H9 (cell line): ENCODE data around the gene TRPM3. TPM values are rescaled to one million over a fixed set of nuclear protein-coding genes. Genes with fewer than 3 reads are reported as not detected.

Source experiments
- DNase-seq: peaks from one replicate; pipeline ENCODE4 v3.0.0-alpha.2; 2017
- H2AFZ ChIP-seq: one replicate; pipeline ENCODE4 v1.6.1; 2013; ENCODE audit warnings: mild to moderate bottlenecking, low read length, control low read depth, moderate library complexity
- H2AK5ac ChIP-seq: 2 replicates; pipeline ENCODE4 v1.6.1; 2013; ENCODE audit warnings: low read length, control low read depth, mixed read lengths; ENCODE audit not compliant: insufficient read length
- H2BK120ac ChIP-seq: one replicate; pipeline ENCODE4 v1.6.1; 2013; ENCODE audit warnings: low read depth, mild to moderate bottlenecking, low read length, control low read depth, inconsistent platforms; ENCODE audit not compliant: poor library complexity, severe bottlenecking
- H2BK12ac ChIP-seq: 2 replicates; pipeline ENCODE4 v1.6.1; 2013; ENCODE audit warnings: low read length, control low read depth, mixed read lengths, low read depth; ENCODE audit not compliant: insufficient read length
- H2BK15ac ChIP-seq: 2 replicates; pipeline ENCODE4 v1.6.1; 2013; ENCODE audit warnings: low read depth, low read length, control low read depth
- H2BK20ac ChIP-seq: one replicate; pipeline ENCODE4 v1.6.1; 2013; ENCODE audit warnings: low read depth, mild to moderate bottlenecking, low read length, control low read depth, inconsistent platforms; ENCODE audit not compliant: poor library complexity, severe bottlenecking
- H2BK5ac ChIP-seq: 2 replicates; pipeline ENCODE4 v1.6.1; 2013; ENCODE audit warnings: low read length, control low read depth, mixed read lengths; ENCODE audit not compliant: insufficient read length
- H3K14ac ChIP-seq: 2 replicates; pipeline ENCODE4 v1.6.1; 2013; ENCODE audit warnings: low read length, control low read depth; ENCODE audit not compliant: insufficient read depth
- H3K18ac ChIP-seq: 2 replicates; pipeline ENCODE4 v1.6.1; 2013; ENCODE audit warnings: low read depth, mild to moderate bottlenecking, mixed read lengths, low read length, control low read depth; ENCODE audit not compliant: insufficient read length
- H3K23ac ChIP-seq: 2 replicates; pipeline ENCODE4 v1.6.1; 2013; ENCODE audit warnings: low read length, control low read depth, mixed read lengths, low read depth; ENCODE audit not compliant: insufficient read length
- H3K23me2 ChIP-seq: 2 replicates; pipeline ENCODE4 v1.6.1; 2013; ENCODE audit warnings: low read depth, mild to moderate bottlenecking, mixed read lengths, low read length, control low read depth; ENCODE audit not compliant: insufficient read length, poor library complexity, severe bottlenecking
- H3K27ac ChIP-seq: 2 replicates; pipeline ENCODE4 v1.5.1; 2013; ENCODE audit warnings: low read length, control low read depth, mixed read lengths, low read depth; ENCODE audit not compliant: insufficient read length
- H3K27me3 ChIP-seq: 2 replicates; pipeline ENCODE4 v1.6.1; 2013; ENCODE audit warnings: low read length, control low read depth, inconsistent platforms; ENCODE audit not compliant: insufficient read depth
- H3K4ac ChIP-seq: 2 replicates; pipeline ENCODE4 v1.6.1; 2013; ENCODE audit warnings: low read depth, mild to moderate bottlenecking, control low read depth, inconsistent platforms, low read length, moderate library complexity
- H3K4me1 ChIP-seq: 2 replicates; pipeline ENCODE4 v1.6.1; 2013; ENCODE audit warnings: low read length, control low read depth, inconsistent platforms; ENCODE audit not compliant: insufficient read depth
- H3K4me2 ChIP-seq: 2 replicates; pipeline ENCODE4 v1.6.1; 2013; ENCODE audit warnings: low read length, control low read depth, mixed read lengths; ENCODE audit not compliant: insufficient read length, insufficient read depth
- H3K56ac ChIP-seq: 2 replicates; pipeline ENCODE4 v1.6.1; 2013; ENCODE audit warnings: low read depth, mild to moderate bottlenecking, mixed read lengths, low read length, control low read depth; ENCODE audit not compliant: insufficient read length
- H3K79me1 ChIP-seq: 2 replicates; pipeline ENCODE4 v1.6.1; 2013; ENCODE audit warnings: low read depth, mild to moderate bottlenecking, moderate library complexity, low read length, control low read depth, inconsistent platforms; ENCODE audit not compliant: insufficient read depth, poor library complexity, severe bottlenecking
- H3K79me2 ChIP-seq: 2 replicates; pipeline ENCODE4 v1.6.1; 2013; ENCODE audit warnings: low read length, control low read depth, inconsistent platforms; ENCODE audit not compliant: insufficient read depth
- H3K9ac ChIP-seq: 2 replicates; pipeline ENCODE4 v1.6.1; 2013; ENCODE audit warnings: low read length, control low read depth, mixed read lengths; ENCODE audit not compliant: insufficient read length; ENCODE audit errors: extremely low read depth
- H3K9me3 ChIP-seq: one replicate; pipeline ENCODE4 v1.6.1; 2013; ENCODE audit warnings: low read depth, low read length, inconsistent platforms; ENCODE audit not compliant: control insufficient read depth
- H3T11ph ChIP-seq: one replicate; pipeline ENCODE4 v1.6.1; 2013; ENCODE audit warnings: mild to moderate bottlenecking, low read length, control low read depth, inconsistent platforms
- H4K20me1 ChIP-seq: one replicate; pipeline ENCODE4 v1.6.1; 2013; ENCODE audit not compliant: control insufficient read depth, insufficient read length, insufficient read depth
- H4K5ac ChIP-seq: 2 replicates; pipeline ENCODE4 v1.6.1; 2013; ENCODE audit warnings: low read depth, mild to moderate bottlenecking, mixed read lengths, low read length, control low read depth; ENCODE audit not compliant: insufficient read length
- H4K8ac ChIP-seq: replicated peaks from 2 replicates; pipeline ENCODE4 v1.6.1; 2013; ENCODE audit warnings: low read length, control low read depth, mixed read lengths, low read depth; ENCODE audit not compliant: insufficient read length
- H4K91ac ChIP-seq: 2 replicates; pipeline ENCODE4 v1.6.1; 2013; ENCODE audit warnings: low read depth, mild to moderate bottlenecking, moderate library complexity, mixed read lengths, low read length, control low read depth; ENCODE audit not compliant: insufficient read length
- H3K27ac Mint-ChIP-seq, 3 experiments: 2 replicates in 2 of 3; 3 replicates in 1 of 3; pipeline ENCODE4 v1.8.0; 2020 to 2021; ENCODE audit warnings: mixed read lengths in 3 of 3, mild to moderate bottlenecking in 1 of 3, moderate library complexity in 1 of 3
- H3K27me3 Mint-ChIP-seq: 2 replicates; pipeline ENCODE4 v1.8.0; 2021; ENCODE audit warnings: low read depth, mild to moderate bottlenecking, moderate library complexity, mixed read lengths
- H3K36me3 Mint-ChIP-seq, 3 experiments: 2 replicates in 2 of 3; 3 replicates in 1 of 3; pipeline ENCODE4 v1.8.0; 2020 to 2021; ENCODE audit warnings: low read depth in 3 of 3, mixed read lengths in 3 of 3; ENCODE audit not compliant: insufficient read depth in 1 of 3
- H3K4me1 Mint-ChIP-seq, 2 experiments: 2 replicates each; pipeline ENCODE4 v1.8.0; 2020; ENCODE audit warnings: mixed read lengths in 2 of 2
- H3K4me3 Mint-ChIP-seq, 2 experiments: 2 replicates in 1 of 2; 3 replicates in 1 of 2; pipeline ENCODE4 v1.8.0; 2020 to 2021; ENCODE audit warnings: mild to moderate bottlenecking in 2 of 2, mixed read lengths in 2 of 2, moderate library complexity in 1 of 2
- H3K9me3 Mint-ChIP-seq, 2 experiments: 2 replicates in 1 of 2; 3 replicates in 1 of 2; pipeline ENCODE4 v1.8.0; 2020; ENCODE audit warnings: mild to moderate bottlenecking in 2 of 2, mixed read lengths in 2 of 2, moderate library complexity in 1 of 2
- CTCF ChIP-seq: fragments of 200-600 bp; sonication (generic); conservative IDR thresholded peaks from 3 replicates; pipeline ENCODE4 v1.8.0; 2021; ENCODE audit warnings: antibody characterized with exemption, mild to moderate bottlenecking
- WGBS: extraction: QIAGEN DNeasy Blood & Tissue Kit; methylation state at CpG from one replicate; pipeline ENCODE4 v1.1.7; 2013; ENCODE audit warnings: missing lambda C conversion rate, low lambda C conversion rate, mixed read lengths; ENCODE audit not compliant: insufficient read length; ENCODE audit errors: extremely low coverage; 5-methylcytosine and 5-hydroxymethylcytosine counted together
- total RNA-seq: library from RNA; stranded (reverse); gene quantifications from 2 replicates; pipeline ENCODE4 v1.2.1, GENCODE V29; 2021

TRPM3 gene
- total RNA-seq, 1 experiment from 2014 or later = 10.3 TPM

GRCh38 chr9:70634696-70635095, 486.7 kb downstream of the TRPM3 start:
- Histone ChIP-seq H2BK20ac (no peak overlapping the region), H4K20me1 (no peaks in the 10 kb centered on the region), H3K14ac (no peak overlapping the region), H3K27me3 (no peaks in the 10 kb centered on the region), H2BK15ac (no peak overlapping the region), H3K56ac (no peak overlapping the region), H2BK12ac (no peak overlapping the region), H3K4ac (no peak overlapping the region), H4K91ac (no peak overlapping the region), H4K5ac (no peak overlapping the region), H2AK5ac (no peak overlapping the region), H3K23me2 (no peaks in the 10 kb centered on the region), H2BK5ac (no peak overlapping the region), H3K27ac (no peak overlapping the region), H3K9me3 (no peaks in the 10 kb centered on the region), H3K79me1 (no peaks in the 10 kb centered on the region), H2BK120ac (no peak overlapping the region), H4K8ac (no peak overlapping the region), H3K23ac (no peak overlapping the region), H3K79me2 (no peaks in the 10 kb centered on the region), H3K4me2 (no peak overlapping the region), H3K18ac (no peak overlapping the region), H2AFZ (no peak overlapping the region), H3K4me1 (peaks cover 2% of the 10 kb centered on the region; the same call in 1 of the 2 replicates), H3T11ph (no peak overlapping the region), H3K9ac (no peak overlapping the region)
- WGBS = no CpG with 5 or more reads among the region's 4 CpGs
- no peak overlapping the region for H3K27ac Mint-ChIP-seq
- no peaks in the 10 kb centered on the region for H3K9me3 Mint-ChIP-seq
- no peaks in the 10 kb centered on the region for H3K27me3 Mint-ChIP-seq
- H3K36me3 Mint-ChIP-seq = no peaks in the 10 kb centered on the region
- no peak for TF ChIP-seq CTCF
- no peak for DNase-seq
- peaks cover 6 to 17% of the 10 kb centered on the region in 2 experiments; a peak in 3 of 4 replicates for H3K4me1 Mint-ChIP-seq
- no peak overlapping the region for H3K4me3 Mint-ChIP-seq
